ENCODE data around the gene NLGN1.

NLGN1 gene

DNA sequence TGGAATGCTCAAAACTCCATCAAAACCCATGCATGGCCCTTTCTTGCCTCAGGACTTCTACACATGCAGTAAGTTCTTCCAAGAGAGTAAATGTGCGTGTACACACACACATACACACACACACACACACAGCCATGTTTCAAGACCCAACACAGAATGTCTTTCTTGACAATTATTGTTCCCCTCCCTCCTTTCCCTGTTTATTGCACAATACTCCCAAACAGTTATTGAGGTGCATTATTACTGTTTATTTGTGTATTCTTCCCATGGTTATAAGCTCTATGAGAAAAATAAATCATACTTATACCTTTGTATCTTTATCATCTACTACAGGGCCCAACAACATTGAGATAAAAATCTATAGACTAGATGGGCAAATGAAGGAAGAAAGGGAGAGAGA lies 937.8 kb downstream of the NLGN1 start:
- DNase-seq (ENCODE audit: low read depth), result no peak

DNA sequence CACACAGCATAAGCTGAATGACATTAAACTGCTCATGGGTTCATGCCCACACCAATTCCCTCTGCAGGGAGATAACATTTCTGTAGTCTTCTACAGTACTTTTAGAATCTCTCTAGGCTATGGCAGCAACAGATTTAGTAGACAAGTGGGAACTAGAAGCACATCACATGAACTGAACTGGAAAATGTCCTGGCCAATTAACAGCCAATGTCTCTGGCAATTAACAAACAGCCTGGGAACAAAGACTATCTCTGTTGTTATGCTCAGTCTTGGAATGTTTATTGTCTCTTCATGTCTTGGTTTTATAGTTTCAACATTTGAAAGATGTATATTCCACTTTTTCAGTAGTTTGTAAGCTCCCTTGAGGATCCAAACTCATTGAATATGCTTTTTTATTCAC lies 938.4 kb downstream of the NLGN1 start:
- no peak for DNase-seq (ENCODE audit: low read depth)

Data from EH (cell line).